HG03520 (cell line): ENCODE measurements around the gene ZNF579.
"Not testable (repeated sequence)": the region's sequence is repeated elsewhere in the genome, so short reads cannot be mapped to it uniquely, and the experiment has no call there.

Experiments used
- ATAC-seq: cut with Tn5 transposase; IDR thresholded peaks from one replicate; pipeline ENCODE4 v1.9.1; 2021; ENCODE audit warnings: mild to moderate bottlenecking, moderate library complexity; ENCODE audit not compliant: unreplicated experiment

ZNF579 gene

GRCh38 chr19:55596304-55596703, 15.7 kb upstream of the ZNF579 start:
- ATAC-seq, result no peak

GRCh38 chr19:55594996-55595545, 14.4 kb upstream of the ZNF579 start:
- ATAC-seq, result no peak

- no peak for ATAC-seq
These were observed 12.6 kb upstream of the ZNF579 start for GRCh38 chr19:55593096-55593772.

GRCh38 chr19:55592391-55593090, 11.9 kb upstream of the ZNF579 start:
- no peak for ATAC-seq

- no peak for ATAC-seq
These were observed 10.9 kb upstream of the ZNF579 start for GRCh38 chr19:55591555-55591954.

- no peak for ATAC-seq
These were observed 10.0 kb upstream of the ZNF579 start for GRCh38 chr19:55590617-55591016.

GRCh38 chr19:55590109-55590508, 9.5 kb upstream of the ZNF579 start:
- no peak for ATAC-seq

GRCh38 chr19:55588738-55589137, 8.1 kb upstream of the ZNF579 start:
- ATAC-seq, result no peak

GRCh38 chr19:55586976-55587668, 6.5 kb upstream of the ZNF579 start:
- peak; percentile 56 for ATAC-seq

- no peak for ATAC-seq
These were observed 5.2 kb upstream of the ZNF579 start for GRCh38 chr19:55585658-55586339.

GRCh38 chr19:55584871-55585270, 4.2 kb upstream of the ZNF579 start:
- no peak for ATAC-seq

- not testable (repeated sequence) for ATAC-seq
These were observed 3.2 kb upstream of the ZNF579 start for GRCh38 chr19:55583897-55584296.

GRCh38 chr19:55582284-55582683, 1.6 kb upstream of the ZNF579 start:
- ATAC-seq, result not testable (repeated sequence)

GRCh38 chr19:55581823-55582223, 1.2 kb upstream of the ZNF579 start:
- no peak for ATAC-seq

GRCh38 chr19:55581145-55581822, 636 bp upstream of the ZNF579 start:
- no peak for ATAC-seq

- no peak for ATAC-seq
These were observed 654 bp downstream of the ZNF579 start for GRCh38 chr19:55579766-55580621.

GRCh38 chr19:55578761-55579747, 1.6 kb downstream of the ZNF579 start:
- no peak for ATAC-seq

GRCh38 chr19:55578031-55578760, 2.5 kb downstream of the ZNF579 start:
- no peak for ATAC-seq
